ENCODE measurements around the gene KDM4B.
A peak's percentile ranks its signal among the peaks of the same experiment; 100 is the strongest.

KDM4B gene

DNA sequence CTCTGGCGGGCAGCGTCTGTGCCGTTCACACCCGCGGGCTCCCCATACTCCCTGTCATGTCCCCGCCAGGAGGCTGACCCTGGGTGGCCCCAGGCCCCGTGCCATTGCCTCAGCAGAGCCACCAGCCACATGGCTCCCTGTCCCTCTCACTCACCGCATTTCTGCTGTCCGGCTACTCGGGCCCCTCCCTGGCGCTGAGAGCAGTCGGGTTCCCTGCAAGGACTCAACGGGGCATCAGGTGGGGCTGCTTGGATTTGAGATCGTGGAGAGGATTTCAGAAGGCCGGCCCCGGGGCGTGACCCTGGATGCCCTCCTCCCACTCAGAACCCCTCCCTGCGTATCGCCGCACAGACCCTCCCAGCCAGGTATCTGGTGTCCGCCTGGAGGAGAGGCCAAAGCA lies 142.1 kb downstream of the KDM4B start:
- peaks cover 24% of the 10 kb centered on the region for H3K4me1 ChIP-seq (ENCODE audit: control insufficient read depth, insufficient read depth, low read length)
- H3K27ac ChIP-seq (ENCODE audit: low read depth, low read length) = no peak overlapping the region
- H3K36me3 ChIP-seq (ENCODE audit: control insufficient read depth, insufficient read depth, low read length) = peaks cover 8% of the 10 kb centered on the region; the same call in 1 of the 2 replicates

DNA sequence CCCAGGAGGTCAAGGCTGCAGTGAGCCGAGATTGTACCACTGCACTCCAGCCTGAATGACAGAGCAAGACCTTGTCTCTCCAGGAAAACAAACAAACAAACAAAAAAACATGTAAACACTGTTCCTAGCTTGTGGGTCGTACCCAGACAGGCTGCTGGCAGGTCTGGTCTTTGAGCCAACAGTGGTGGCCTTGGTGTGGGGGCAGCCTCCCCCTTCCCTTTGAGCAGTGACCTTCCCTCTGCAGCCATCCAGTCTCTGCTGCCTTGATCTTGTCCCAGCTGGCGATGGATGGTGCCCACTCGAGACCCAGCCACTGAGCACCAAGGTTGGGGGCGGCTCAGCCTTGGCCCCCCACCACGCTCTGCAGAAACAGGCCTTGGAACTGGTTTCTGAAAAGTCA lies 143.3 kb downstream of the KDM4B start:
- peaks cover 8% of the 10 kb centered on the region; the same call in 1 of the 2 replicates for H3K36me3 ChIP-seq (ENCODE audit: control insufficient read depth, insufficient read depth, low read length)

More for the DNA sequence above, 142.1 kb downstream of the KDM4B start:
- Histone ChIP-seq H3K27me3 (ENCODE audit: control insufficient read depth, insufficient read depth, low read length) (no peaks in the 10 kb centered on the region), H3K4me3 (ENCODE audit: low read depth, low read length) (no peak overlapping the region), H3K9ac (ENCODE audit: low read depth, low read length) (no peak overlapping the region), H3K9me3 (ENCODE audit: control insufficient read depth, insufficient read depth, low read length) (no peaks in the 10 kb centered on the region)

DNA sequence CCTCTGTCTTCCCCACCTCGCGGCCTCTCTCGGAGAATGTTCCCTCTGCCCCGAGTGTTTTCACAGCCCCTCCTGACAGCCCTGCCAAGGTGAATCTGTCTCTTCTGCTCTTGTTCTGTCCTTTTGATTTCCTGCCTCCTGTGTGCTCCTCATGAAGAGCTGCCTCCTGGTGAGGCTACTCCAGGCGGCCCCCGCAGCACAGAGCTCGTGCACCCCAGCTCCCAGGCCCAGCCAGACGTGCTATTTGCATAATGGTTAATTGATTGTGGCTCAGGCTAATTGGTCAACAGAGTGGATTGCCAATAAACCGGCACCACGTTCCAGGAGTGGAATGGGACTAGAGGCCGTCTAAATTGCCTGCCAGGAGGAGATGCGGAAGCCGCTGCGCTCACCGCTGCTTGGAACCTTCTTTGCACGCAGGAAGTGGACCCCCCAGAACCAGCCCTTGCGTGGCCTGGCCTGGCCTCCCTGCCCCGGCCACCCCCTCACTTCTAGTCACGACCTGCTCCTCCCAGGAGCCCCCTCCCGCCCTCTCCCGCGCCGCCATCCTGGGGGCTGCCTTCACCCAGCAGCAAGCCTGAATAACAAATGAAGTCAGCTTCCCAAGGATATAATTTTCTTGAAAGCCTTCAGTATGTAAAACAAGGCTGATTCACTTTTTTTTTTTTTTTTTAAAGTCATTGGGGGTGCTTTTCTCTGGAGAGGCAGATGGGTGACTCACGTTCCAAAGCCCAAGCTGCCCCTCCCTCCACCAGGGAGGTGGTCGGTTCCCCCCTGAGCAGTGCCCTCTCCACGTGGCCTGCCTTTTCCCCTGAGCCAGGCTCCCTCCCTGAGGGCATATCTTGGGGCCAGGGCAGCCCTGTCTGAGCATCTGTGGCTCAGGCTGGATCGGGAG lies 144.0 kb downstream of the KDM4B start:
- no peaks in the 10 kb centered on the region for H3K27me3 ChIP-seq (ENCODE audit: control insufficient read depth, insufficient read depth, low read length)
- H3K36me3 ChIP-seq (ENCODE audit: control insufficient read depth, insufficient read depth, low read length) = peaks cover 8% of the 10 kb centered on the region; the same call in 1 of the 2 replicates
- H3K27ac ChIP-seq (ENCODE audit: low read depth, low read length) = peak overlapping the region; percentile 91
- H3K4me3 ChIP-seq (ENCODE audit: low read depth, low read length) = no peak overlapping the region
- peaks cover 24% of the 10 kb centered on the region for H3K4me1 ChIP-seq (ENCODE audit: control insufficient read depth, insufficient read depth, low read length)
- no peak overlapping the region for H3K9ac ChIP-seq (ENCODE audit: low read depth, low read length)
- H3K9me3 ChIP-seq (ENCODE audit: control insufficient read depth, insufficient read depth, low read length) = no peaks in the 10 kb centered on the region

More for the DNA sequence above, 143.3 kb downstream of the KDM4B start:
- Histone ChIP-seq H3K4me1 (ENCODE audit: control insufficient read depth, insufficient read depth, low read length) (peaks cover 24% of the 10 kb centered on the region), H3K9ac (ENCODE audit: low read depth, low read length) (no peak overlapping the region), H3K4me3 (ENCODE audit: low read depth, low read length) (no peak overlapping the region), H3K27me3 (ENCODE audit: control insufficient read depth, insufficient read depth, low read length) (no peaks in the 10 kb centered on the region), H3K27ac (ENCODE audit: low read depth, low read length) (peak overlapping the region; percentile 91), H3K9me3 (ENCODE audit: control insufficient read depth, insufficient read depth, low read length) (no peaks in the 10 kb centered on the region)

GRCh38 chr19:5113633-5114586 lies 145.0 kb downstream of the KDM4B start:
- peaks cover 8% of the 10 kb centered on the region; the same call in 1 of the 2 replicates for H3K36me3 ChIP-seq (ENCODE audit: control insufficient read depth, insufficient read depth, low read length)
- H3K4me3 ChIP-seq (ENCODE audit: low read depth, low read length) = no peak overlapping the region
- no peak overlapping the region for H3K9ac ChIP-seq (ENCODE audit: low read depth, low read length)
- peak overlapping the region; percentile 91 for H3K27ac ChIP-seq (ENCODE audit: low read depth, low read length)
- no peaks in the 10 kb centered on the region for H3K27me3 ChIP-seq (ENCODE audit: control insufficient read depth, insufficient read depth, low read length)
- peaks cover 24% of the 10 kb centered on the region for H3K4me1 ChIP-seq (ENCODE audit: control insufficient read depth, insufficient read depth, low read length)
- no peaks in the 10 kb centered on the region for H3K9me3 ChIP-seq (ENCODE audit: control insufficient read depth, insufficient read depth, low read length)

DNA sequence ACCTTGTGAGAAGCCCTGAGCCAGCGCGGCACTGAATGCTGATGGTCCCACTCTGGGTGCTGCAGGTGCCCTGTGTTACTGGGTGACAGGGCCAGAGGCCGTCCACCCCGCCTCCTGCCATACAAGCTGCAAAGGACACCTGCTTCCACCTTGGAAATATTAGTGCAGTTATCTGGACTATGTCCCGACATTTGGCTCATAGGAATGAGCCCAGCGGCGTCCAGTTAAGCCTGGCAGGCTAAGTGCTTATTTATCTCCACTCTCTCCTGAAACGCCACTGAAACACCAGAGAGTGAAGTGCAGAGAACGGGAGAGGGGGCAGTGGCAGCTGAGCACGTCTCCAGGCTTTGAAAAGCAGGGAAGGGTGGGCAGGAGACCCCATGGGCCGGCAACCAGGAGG lies 145.8 kb downstream of the KDM4B start:
- H3K27ac ChIP-seq (ENCODE audit: low read depth, low read length) = peak overlapping the region; percentile 61
- no peaks in the 10 kb centered on the region for H3K9me3 ChIP-seq (ENCODE audit: control insufficient read depth, insufficient read depth, low read length)
- no peak overlapping the region for H3K4me3 ChIP-seq (ENCODE audit: low read depth, low read length)
- H3K4me1 ChIP-seq (ENCODE audit: control insufficient read depth, insufficient read depth, low read length) = peaks cover 24% of the 10 kb centered on the region
- peaks cover 11% of the 10 kb centered on the region; the same call in 1 of the 2 replicates for H3K36me3 ChIP-seq (ENCODE audit: control insufficient read depth, insufficient read depth, low read length)
- H3K9ac ChIP-seq (ENCODE audit: low read depth, low read length) = no peak overlapping the region
- no peaks in the 10 kb centered on the region for H3K27me3 ChIP-seq (ENCODE audit: control insufficient read depth, insufficient read depth, low read length)

DNA sequence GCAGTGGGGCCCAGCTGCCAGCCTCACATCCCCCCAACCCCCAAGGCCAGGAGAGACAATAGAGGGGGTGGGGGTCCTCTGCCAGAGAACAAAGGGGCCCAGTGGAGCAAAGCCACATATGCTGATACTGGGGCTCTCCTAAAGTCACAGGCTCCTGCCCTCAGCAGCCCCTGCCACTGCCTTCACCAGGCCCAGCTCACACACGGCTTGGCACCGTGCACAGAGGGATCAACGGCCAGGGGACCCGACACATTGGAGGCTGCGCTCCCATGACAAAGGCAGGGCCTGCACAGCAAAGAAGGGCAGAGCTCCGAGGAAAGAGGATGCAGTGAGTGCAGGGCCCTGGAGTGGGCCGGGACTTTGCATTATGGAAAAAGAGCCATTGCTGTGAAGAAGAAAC lies 146.4 kb downstream of the KDM4B start:
- Histone ChIP-seq H3K27ac (ENCODE audit: low read depth, low read length) (peak overlapping the region; percentile 61), H3K9ac (ENCODE audit: low read depth, low read length) (no peak overlapping the region)

DNA sequence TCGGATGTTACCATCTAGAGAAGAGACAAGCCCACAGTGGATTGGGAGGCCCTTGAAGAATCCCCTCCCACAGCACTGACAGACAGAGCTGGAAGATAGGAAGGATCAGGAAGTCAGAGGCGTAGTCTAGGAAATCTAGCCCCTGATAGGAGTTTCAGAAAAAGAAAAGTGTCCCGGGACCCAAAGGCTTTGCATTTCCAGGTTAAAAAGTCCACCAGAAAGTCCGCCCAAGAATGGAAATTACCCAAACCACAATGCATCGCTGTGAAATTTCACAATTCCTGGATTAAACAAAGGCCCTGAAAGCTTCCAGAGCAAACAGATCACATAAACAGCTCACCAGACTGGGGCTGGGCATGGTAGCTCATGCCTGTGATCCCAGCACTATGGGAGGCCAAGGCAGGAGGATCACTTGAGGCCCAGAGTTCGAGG lies 146.9 kb downstream of the KDM4B start:
- peaks cover 11% of the 10 kb centered on the region; the same call in 1 of the 2 replicates for H3K36me3 ChIP-seq (ENCODE audit: control insufficient read depth, insufficient read depth, low read length)
- H3K9me3 ChIP-seq (ENCODE audit: control insufficient read depth, insufficient read depth, low read length) = no peaks in the 10 kb centered on the region
- H3K27ac ChIP-seq (ENCODE audit: low read depth, low read length) = no peak overlapping the region
- no peaks in the 10 kb centered on the region for H3K27me3 ChIP-seq (ENCODE audit: control insufficient read depth, insufficient read depth, low read length)
- peaks cover 24% of the 10 kb centered on the region for H3K4me1 ChIP-seq (ENCODE audit: control insufficient read depth, insufficient read depth, low read length)
- no peak overlapping the region for H3K9ac ChIP-seq (ENCODE audit: low read depth, low read length)
- no peak overlapping the region for H3K4me3 ChIP-seq (ENCODE audit: low read depth, low read length)

More for the DNA sequence above, 146.4 kb downstream of the KDM4B start:
- no peaks in the 10 kb centered on the region for H3K27me3 ChIP-seq (ENCODE audit: control insufficient read depth, insufficient read depth, low read length)
- H3K36me3 ChIP-seq (ENCODE audit: control insufficient read depth, insufficient read depth, low read length) = peaks cover 11% of the 10 kb centered on the region; the same call in 1 of the 2 replicates
- H3K4me3 ChIP-seq (ENCODE audit: low read depth, low read length) = no peak overlapping the region
- H3K4me1 ChIP-seq (ENCODE audit: control insufficient read depth, insufficient read depth, low read length) = peaks cover 24% of the 10 kb centered on the region
- no peaks in the 10 kb centered on the region for H3K9me3 ChIP-seq (ENCODE audit: control insufficient read depth, insufficient read depth, low read length)

DNA sequence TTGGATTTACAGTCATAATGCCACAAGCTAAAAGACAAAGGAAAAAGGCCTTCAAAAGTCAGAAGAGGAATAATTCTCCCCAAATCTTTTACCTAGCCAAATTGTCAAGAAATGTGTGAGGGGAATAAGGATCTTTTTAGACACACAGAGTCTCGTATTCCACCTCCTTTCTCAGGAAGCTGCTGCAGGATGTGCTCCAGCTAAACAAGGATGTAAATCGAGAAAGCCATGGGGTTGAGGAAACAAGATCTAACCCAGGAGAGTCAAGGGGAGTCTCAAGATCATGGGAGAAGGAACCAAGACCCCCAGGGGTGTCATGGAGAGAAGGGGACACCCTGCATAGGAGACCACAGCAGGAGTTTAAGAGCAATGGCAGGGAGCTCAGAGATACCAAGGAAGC lies 147.4 kb downstream of the KDM4B start:
- Histone ChIP-seq H3K36me3 (ENCODE audit: control insufficient read depth, insufficient read depth, low read length) (peaks cover 11% of the 10 kb centered on the region; the same call in 1 of the 2 replicates), H3K4me3 (ENCODE audit: low read depth, low read length) (no peak overlapping the region), H3K9me3 (ENCODE audit: control insufficient read depth, insufficient read depth, low read length) (no peaks in the 10 kb centered on the region), H3K4me1 (ENCODE audit: control insufficient read depth, insufficient read depth, low read length) (peaks cover 24% of the 10 kb centered on the region), H3K9ac (ENCODE audit: low read depth, low read length) (no peak overlapping the region), H3K27me3 (ENCODE audit: control insufficient read depth, insufficient read depth, low read length) (no peaks in the 10 kb centered on the region), H3K27ac (ENCODE audit: low read depth, low read length) (no peak overlapping the region)

GRCh38 chr19:5117421-5117820 lies 148.5 kb downstream of the KDM4B start:
- Histone ChIP-seq H3K4me1 (ENCODE audit: control insufficient read depth, insufficient read depth, low read length) (peaks cover 30% of the 10 kb centered on the region), H3K27me3 (ENCODE audit: control insufficient read depth, insufficient read depth, low read length) (no peaks in the 10 kb centered on the region), H3K9me3 (ENCODE audit: control insufficient read depth, insufficient read depth, low read length) (no peaks in the 10 kb centered on the region), H3K4me3 (ENCODE audit: low read depth, low read length) (no peak overlapping the region), H3K9ac (ENCODE audit: low read depth, low read length) (no peak overlapping the region), H3K27ac (ENCODE audit: low read depth, low read length) (no peak overlapping the region), H3K36me3 (ENCODE audit: control insufficient read depth, insufficient read depth, low read length) (0 out of 2 replicates have a peak, but pooled peaks cover 3% of the 10 kb centered on the region)

DNA sequence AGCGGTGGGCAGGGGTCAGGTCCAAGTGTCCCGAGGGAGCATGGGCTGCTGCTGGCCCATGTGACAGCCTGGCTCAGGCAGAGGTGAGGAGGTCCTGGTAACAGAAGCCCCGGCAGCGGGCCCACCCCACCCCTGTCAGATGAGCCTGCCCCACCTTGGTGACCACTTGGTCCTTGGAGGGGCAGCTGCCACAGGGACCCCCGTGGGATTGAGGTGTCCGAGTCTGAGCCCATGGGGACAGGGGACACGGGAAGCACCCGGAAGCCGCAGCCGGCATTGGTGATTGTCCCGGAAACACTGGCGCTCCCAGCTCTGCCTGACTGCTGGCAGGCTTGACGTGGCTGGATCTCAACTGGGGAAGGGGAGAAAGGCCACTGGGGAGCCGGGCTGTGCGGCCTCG lies 149.1 kb downstream of the KDM4B start:
- peaks cover 26% of the 10 kb centered on the region for H3K4me1 ChIP-seq (ENCODE audit: control insufficient read depth, insufficient read depth, low read length)
- peaks cover 9% of the 10 kb centered on the region; the same call in 1 of the 2 replicates for H3K36me3 ChIP-seq (ENCODE audit: control insufficient read depth, insufficient read depth, low read length)
- no peaks in the 10 kb centered on the region for H3K9me3 ChIP-seq (ENCODE audit: control insufficient read depth, insufficient read depth, low read length)
- no peak overlapping the region for H3K4me3 ChIP-seq (ENCODE audit: low read depth, low read length)
- no peaks in the 10 kb centered on the region for H3K27me3 ChIP-seq (ENCODE audit: control insufficient read depth, insufficient read depth, low read length)
- no peak overlapping the region for H3K27ac ChIP-seq (ENCODE audit: low read depth, low read length)
- no peak overlapping the region for H3K9ac ChIP-seq (ENCODE audit: low read depth, low read length)
